Mammary epithelial cell (primary cell): ENCODE results near the gene USP44.

Experiments used
- EZH2 ChIP-seq: IDR thresholded peaks from 2 replicates; pipeline ENCODE4 v1.6.1; 2012; ENCODE audit warnings: low read length, inconsistent platforms, borderline replicate concordance
- TF ChIP-seq, protein P1 (sequence below), 2 donors: IDR thresholded peaks in 1 of 2; conservative IDR thresholded peaks in 1 of 2; 2 replicates each; pipeline ENCODE4 v1.5.1; 2011 to 2012; ENCODE audit warnings: inconsistent platforms in 2 of 2, low read length in 2 of 2, mild to moderate bottlenecking in 2 of 2, control low read depth in 1 of 2, low read depth in 1 of 2; ENCODE audit not compliant: insufficient read depth in 1 of 2; ENCODE audit errors: extremely low read depth in 1 of 2

DNA sequence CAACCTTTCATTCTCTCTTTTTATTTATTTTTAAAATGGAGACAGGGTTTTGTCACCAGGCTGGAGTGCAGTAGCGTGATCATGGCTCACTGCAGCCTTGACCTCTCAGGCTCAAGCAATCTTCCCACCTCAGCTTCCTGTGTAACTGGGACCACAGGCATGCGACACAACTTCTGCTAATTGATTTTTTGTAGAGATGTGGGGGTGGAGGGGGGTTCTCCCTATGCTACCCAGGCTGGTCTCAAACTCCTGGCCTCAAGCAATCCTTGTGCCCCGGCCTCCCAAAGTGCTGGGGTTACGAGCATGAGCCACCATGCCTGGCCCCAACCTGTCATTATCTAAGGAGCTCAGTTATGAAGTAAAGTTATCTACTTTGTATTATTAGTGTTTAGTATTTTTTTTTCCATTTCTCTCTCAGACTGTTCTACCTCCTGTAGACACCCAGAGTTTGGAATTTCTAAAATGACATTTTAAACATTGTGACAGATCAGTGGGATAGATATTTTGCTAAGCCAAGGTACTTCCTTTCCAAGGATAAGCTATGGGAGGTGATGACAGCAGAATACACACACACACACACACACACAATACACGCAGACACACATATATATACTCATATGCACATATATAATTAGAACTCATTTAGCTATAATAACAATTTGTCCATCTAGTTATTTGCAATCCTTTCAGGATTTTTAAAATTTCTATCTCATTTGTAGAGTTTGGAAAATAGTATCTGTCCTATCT, 2.1 kb upstream of the USP44 start:
- TF ChIP-seq, protein P1, sequence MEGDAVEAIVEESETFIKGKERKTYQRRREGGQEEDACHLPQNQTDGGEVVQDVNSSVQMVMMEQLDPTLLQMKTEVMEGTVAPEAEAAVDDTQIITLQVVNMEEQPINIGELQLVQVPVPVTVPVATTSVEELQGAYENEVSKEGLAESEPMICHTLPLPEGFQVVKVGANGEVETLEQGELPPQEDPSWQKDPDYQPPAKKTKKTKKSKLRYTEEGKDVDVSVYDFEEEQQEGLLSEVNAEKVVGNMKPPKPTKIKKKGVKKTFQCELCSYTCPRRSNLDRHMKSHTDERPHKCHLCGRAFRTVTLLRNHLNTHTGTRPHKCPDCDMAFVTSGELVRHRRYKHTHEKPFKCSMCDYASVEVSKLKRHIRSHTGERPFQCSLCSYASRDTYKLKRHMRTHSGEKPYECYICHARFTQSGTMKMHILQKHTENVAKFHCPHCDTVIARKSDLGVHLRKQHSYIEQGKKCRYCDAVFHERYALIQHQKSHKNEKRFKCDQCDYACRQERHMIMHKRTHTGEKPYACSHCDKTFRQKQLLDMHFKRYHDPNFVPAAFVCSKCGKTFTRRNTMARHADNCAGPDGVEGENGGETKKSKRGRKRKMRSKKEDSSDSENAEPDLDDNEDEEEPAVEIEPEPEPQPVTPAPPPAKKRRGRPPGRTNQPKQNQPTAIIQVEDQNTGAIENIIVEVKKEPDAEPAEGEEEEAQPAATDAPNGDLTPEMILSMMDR (conservative IDR thresholded peaks at IDR 0.05 in 1 of 2, IDR thresholded peaks at IDR 0.05 in 1 of 2; ENCODE audit: extremely low read depth in 1 of 2, insufficient read depth in 1 of 2, low read depth in 1 of 2, low read length in 2 of 2), result no peak
- no peak for TF ChIP-seq EZH2
